DLD1 (cell line): Measurements from ENCODE around the gene NR4A1.

Experiments
- in situ Hi-C: cut with HindIII; loops from 2 replicates; pipeline ENCODE4 v1.10.0; 2017; ENCODE audit warnings: low sequenced_read_pairs

Gene NR4A1

GRCh38 chr12:52090291-52090690, 39.0 kb downstream of the NR4A1 start:
- in situ Hi-C loops: loop anchor here (10.0 kb wide), 1 partner anchor 55 kb away; no protein-coding TSS in a partner anchor

GRCh38 chr12:52091061-52091460, 39.8 kb downstream of the NR4A1 start:
- in situ Hi-C loops: loop anchor here (10.0 kb wide), 1 partner anchor 56 kb away; no protein-coding TSS in a partner anchor

GRCh38 chr12:52091869-52092268, 40.6 kb downstream of the NR4A1 start:
- in situ Hi-C loops: loop anchor here (10.0 kb wide), 1 partner anchor 57 kb away; no protein-coding TSS in a partner anchor

- in situ Hi-C loops: loop anchor here (10.0 kb wide), 1 partner anchor 59 kb away; no protein-coding TSS in a partner anchor
Observed at GRCh38 chr12:52093346-52093745, 42.1 kb downstream of the NR4A1 start.

- in situ Hi-C loops: loop anchor here (10.0 kb wide), 1 partner anchor 62 kb away; no protein-coding TSS in a partner anchor
Observed at GRCh38 chr12:52096332-52097044, 45.2 kb downstream of the NR4A1 start.

GRCh38 chr12:52097045-52097666, 45.9 kb downstream of the NR4A1 start:
- in situ Hi-C loops: loop anchor here (10.0 kb wide), 1 partner anchor 62 kb away; no protein-coding TSS in a partner anchor

- in situ Hi-C loops: loop anchor here (25.0 kb wide), 1 partner anchor 142 kb away; the partner anchor contains the start of gene ACVR1B
Observed at GRCh38 chr12:52104431-52105089, 53.3 kb downstream of the NR4A1 start.
